Bronchial epithelial cell (primary cell): ENCODE results near the gene SFXN2. TPM values are rescaled to one million over a fixed set of nuclear protein-coding genes. Genes with fewer than 3 reads are reported as not detected.
A peak's percentile ranks its signal among the peaks of the same experiment; 100 is the strongest.

Experiments used
- DNase-seq: peaks from one replicate; pipeline ENCODE4 v3.0.0-alpha.2; 2010; ENCODE audit warnings: low read depth
- FAIRE-seq: peaks from 2 replicates; lab custom pipeline; 2011; peaks lifted over from hg19 to GRCh38; lab: Jason Lieb, UNC
- H3K27me3 ChIP-seq: 2 replicates; pipeline ENCODE4 v1.5.1; 2011; ENCODE audit warnings: low read length; ENCODE audit not compliant: control insufficient read depth, insufficient read depth
- H3K36me3 ChIP-seq: 2 replicates; pipeline ENCODE4 v1.5.1; 2011; ENCODE audit warnings: low read length; ENCODE audit not compliant: control insufficient read depth, insufficient read depth
- H3K4me3 ChIP-seq: 2 replicates; pipeline ENCODE4 v1.5.1; 2011; ENCODE audit warnings: mild to moderate bottlenecking, low read depth, low read length, control low read depth
- CTCF ChIP-seq: IDR thresholded peaks from 2 replicates; pipeline ENCODE4 v1.5.1; 2011; ENCODE audit warnings: mild to moderate bottlenecking, moderate library complexity, low read length, control low read depth, inconsistent platforms; ENCODE audit not compliant: insufficient read depth, severe bottlenecking
- total RNA-seq: library from RNA; depleted of rRNA; stranded (reverse); fragments of >200 nt; gene quantifications from 2 replicates; pipeline ENCODE4 v1.2.1, GENCODE V29; 2014

The SFXN2 gene
- total RNA-seq, 1 donor from 2014 or later, result 3.4 TPM

GRCh38 chr10:102678842-102679289 lies 35.6 kb upstream of the SFXN2 start:
- DNase-seq (peak; percentile 65), FAIRE-seq (no peak)
- Histone ChIP-seq H3K4me3 (peak overlapping the region; percentile 15), H3K27me3 (no peaks in the 10 kb centered on the region), H3K36me3 (no peaks in the 10 kb centered on the region)
- TF ChIP-seq CTCF, result peak; percentile 93

DNA sequence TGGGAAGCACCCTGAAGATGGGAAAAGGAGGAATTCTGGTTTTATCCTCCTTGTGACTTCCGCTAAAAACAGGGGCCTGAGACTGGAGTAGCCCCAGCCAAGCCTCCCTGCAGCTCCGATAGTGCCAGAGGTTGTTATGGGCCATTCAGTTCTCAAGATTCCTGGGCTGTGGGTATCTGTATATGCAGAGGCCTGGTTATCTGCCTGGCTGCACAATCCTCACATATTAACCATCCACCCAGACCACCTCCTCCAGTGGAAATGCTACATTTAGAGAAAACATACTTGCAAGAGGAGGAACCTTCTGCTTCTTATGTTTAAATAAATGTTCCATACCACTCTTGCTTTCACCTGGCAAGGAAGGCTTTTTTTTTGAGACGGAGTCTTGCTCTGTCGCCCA lies 34.8 kb upstream of the SFXN2 start:
- H3K4me3 ChIP-seq, result no peak overlapping the region
- FAIRE-seq (no peak), DNase-seq (no peak)
- TF ChIP-seq CTCF, result no peak
- H3K36me3 ChIP-seq, result no peaks in the 10 kb centered on the region
- H3K27me3 ChIP-seq, result no peaks in the 10 kb centered on the region

DNA sequence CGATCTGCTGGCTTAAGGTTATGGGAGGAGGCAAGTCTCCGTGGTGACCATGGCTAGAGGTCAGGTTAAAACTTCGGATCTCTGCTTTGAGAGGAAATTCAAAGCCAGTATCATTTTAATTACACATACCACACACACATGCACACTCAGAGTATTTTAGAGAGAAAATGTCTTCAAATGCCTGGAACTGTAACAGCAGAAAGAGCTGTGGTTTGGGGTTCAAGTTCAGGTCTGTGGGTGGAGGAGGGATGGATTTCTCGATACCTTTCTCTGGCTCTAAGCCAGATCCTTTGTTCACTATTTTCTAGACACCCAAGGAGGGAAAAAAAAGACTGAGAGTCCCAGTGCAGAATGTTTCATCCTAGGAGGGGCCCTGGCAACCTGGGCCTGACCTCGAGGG lies 32.7 kb upstream of the SFXN2 start:
- no peak for TF ChIP-seq CTCF
- H3K27me3 ChIP-seq, result no peaks in the 10 kb centered on the region
- no peak overlapping the region for H3K4me3 ChIP-seq
- H3K36me3 ChIP-seq, result peaks cover 1% of the 10 kb centered on the region
- DNase-seq (no peak), FAIRE-seq (no peak)

- DNase-seq (peak; percentile 49), FAIRE-seq (no peak)
- Histone ChIP-seq H3K36me3 (peaks cover 1% of the 10 kb centered on the region), H3K4me3 (no peak overlapping the region), H3K27me3 (no peaks in the 10 kb centered on the region)
- TF ChIP-seq CTCF, result no peak
These were observed 32.0 kb upstream of the SFXN2 start for GRCh38 chr10:102682416-102682815.

- no peak overlapping the region for H3K4me3 ChIP-seq
- no peaks in the 10 kb centered on the region for H3K27me3 ChIP-seq
- FAIRE-seq (no peak), DNase-seq (no peak)
- H3K36me3 ChIP-seq, result peaks cover 1% of the 10 kb centered on the region
- TF ChIP-seq CTCF, result no peak
These were observed 31.5 kb upstream of the SFXN2 start for GRCh38 chr10:102682981-102683380.

DNA sequence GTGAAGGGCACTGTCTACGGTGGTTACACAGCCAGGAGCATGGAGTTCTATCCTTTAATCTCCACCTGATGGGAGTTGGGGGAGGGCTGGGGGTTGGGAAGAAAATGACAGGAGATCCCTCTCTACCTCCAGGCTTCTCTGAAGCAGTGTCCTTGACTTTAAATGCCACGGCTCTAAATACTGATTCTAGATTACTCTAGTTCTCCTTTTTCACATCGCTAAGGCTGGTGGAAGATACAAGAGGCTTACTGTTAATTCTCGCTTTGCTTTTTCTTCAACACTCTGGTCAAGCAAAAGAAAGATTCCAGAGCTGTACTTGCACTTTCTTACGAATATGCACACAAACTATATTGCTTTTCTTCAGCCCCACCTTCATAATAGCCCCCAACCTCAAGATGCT lies 30.7 kb upstream of the SFXN2 start:
- DNase-seq (no peak), FAIRE-seq (no peak)
- Histone ChIP-seq H3K27me3 (no peaks in the 10 kb centered on the region), H3K4me3 (no peak overlapping the region), H3K36me3 (peaks cover 1% of the 10 kb centered on the region)
- TF ChIP-seq CTCF, result no peak
